ENCODE data around the gene CCP110.

DNA sequence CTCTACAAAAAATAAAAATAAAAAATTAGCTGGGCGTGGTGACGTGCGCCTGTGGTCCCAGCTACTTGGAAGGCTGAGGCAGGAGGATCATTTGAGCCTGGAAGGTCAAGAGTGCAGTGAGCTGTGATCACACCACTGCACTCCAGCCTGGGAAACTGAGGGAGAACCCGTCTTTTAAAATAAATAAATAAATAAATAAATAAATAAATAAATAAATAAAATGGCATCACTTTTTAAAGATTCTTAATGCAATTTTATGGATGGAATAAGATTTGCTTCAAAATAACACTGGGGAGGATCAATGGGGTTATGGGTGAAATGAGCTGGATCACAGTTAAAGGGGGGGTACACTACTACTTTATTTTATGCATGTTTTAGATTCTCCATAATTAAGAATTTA, 16.8 kb upstream of the CCP110 start:
- no peak for TF ChIP-seq YY1 (IDR thresholded peaks at IDR 0.05; ENCODE audit: insufficient read depth, insufficient read length)
- no peak for TF ChIP-seq ZNF274 (IDR thresholded peaks at IDR 0.05; ENCODE audit: low read depth, low read length)

Data from NT2/D1 (cell line).